Right renal cortex interstitium (tissue), 3 donors: ENCODE results near the gene FTO. TPM values are rescaled to one million over a fixed set of nuclear protein-coding genes. Genes with fewer than 3 reads are reported as not detected.
"Not testable (repeated sequence)": the region's sequence is repeated elsewhere in the genome, so short reads cannot be mapped to it uniquely, and the experiment has no call there.

Experiments used
- DNase-seq, 3 donors: peaks; one replicate each; pipeline ENCODE4 v3.0.0-alpha.2; 2013; ENCODE audit warnings: low read depth in 3 of 3, low spot score in 2 of 3
- polyA plus RNA-seq, 3 donors: library from polyadenylated mRNA; unstranded; fragments of 120-200 nt; gene quantifications; one replicate each; pipeline ENCODE4 v1.2.1, GENCODE V29; 2013; ENCODE audit not compliant: insufficient read length in 3 of 3

Gene FTO
- polyA plus RNA-seq, 3 donors, result 91.4 to 104 (median 92.7) TPM

DNA sequence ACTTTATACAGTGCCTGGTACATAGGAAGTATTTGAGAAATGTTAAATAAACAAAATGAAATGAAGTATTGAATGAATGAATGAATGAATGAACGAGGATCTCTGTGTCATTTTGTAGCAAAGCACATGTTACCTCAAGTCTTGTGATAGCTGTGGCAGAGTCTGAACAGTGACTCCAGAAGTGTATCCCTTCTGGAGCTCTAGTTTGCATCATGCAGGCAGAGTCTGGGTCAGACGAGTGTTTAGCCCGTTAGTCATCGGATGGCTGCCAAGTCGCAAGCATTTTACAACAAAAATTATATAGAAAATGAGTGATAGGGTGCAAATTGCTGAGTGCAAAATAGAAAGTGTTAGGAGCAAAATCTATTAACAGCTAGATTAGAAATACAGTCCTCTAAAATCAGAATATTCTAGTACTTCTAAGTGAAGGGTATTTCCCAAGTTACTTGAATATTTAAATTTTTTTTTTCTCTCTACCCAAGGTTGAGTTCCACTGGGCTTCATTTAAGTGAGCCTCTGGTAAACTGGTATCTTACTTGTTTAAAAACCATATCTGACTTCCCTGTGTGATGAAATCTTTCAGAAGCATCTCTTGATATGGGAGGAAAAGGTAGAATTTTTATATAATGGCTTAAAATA, 113.3 kb downstream of the FTO start:
- DNase-seq, result no peak

DNA sequence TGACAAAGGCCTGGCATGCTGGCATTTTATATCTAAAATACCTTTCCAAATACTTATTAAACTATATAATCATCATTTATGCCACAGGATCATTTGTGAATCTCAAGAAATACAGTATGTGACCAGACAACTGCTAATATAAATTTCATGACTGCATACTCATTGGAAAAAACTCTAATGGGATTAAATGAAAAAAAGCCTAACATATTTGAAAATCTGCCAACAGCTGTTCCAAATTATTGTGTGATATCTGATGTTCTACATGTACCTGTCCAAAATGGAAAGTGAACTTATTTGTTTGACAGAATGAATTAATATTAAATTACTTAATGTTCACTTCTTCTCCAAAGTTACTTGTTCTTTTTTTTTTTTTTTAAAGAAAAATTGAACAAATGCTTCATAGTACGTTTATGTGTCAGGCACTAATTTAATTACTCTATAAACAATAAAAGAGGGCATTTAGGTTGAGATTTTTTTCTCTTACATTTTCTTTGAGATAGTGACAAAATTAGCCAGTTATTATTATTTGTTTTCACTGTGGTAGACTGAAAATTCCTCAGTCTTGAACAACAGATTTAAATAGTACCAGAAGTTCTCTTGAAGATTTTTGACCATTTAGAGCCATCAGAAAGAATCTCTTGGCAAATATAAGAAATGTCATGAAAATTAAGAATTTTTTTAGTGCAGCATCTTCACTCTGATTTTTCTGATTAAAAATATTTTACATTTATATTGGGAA, 114.0 kb downstream of the FTO start:
- DNase-seq, result no peak

GRCh38 chr16:53821487-53821886, 117.5 kb downstream of the FTO start:
- no peak for DNase-seq

DNA sequence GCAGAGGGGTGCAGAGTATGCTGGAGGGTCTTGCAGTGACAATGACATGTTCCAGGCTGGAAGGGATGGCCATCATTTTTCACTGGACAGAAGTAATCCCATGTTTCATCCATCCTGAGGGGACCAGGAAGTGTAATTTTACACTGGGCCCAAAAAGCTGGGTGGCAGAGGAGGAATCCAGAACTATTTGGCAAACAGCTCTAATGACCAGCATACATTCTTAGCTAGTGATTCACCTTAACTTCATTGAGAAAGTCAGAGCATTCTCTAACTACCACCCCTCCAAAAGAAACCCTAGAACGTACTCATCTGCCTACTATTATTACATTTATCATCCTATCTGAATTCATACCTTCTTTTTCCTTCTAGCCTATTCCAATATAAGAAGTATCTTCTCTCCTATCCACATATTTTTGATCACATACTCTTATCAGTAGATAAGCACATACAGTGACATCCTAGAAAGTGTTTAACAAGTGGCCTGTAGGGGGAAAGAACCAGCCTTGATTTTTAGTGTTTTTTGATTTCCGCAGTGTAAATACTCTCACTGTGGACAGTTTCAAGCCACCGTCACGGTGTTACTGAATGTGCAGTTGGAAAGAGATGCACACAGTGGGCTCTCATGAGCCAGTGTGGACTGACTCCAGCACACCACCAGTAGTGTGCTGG, 118.1 kb downstream of the FTO start:
- DNase-seq, result no peak

DNA sequence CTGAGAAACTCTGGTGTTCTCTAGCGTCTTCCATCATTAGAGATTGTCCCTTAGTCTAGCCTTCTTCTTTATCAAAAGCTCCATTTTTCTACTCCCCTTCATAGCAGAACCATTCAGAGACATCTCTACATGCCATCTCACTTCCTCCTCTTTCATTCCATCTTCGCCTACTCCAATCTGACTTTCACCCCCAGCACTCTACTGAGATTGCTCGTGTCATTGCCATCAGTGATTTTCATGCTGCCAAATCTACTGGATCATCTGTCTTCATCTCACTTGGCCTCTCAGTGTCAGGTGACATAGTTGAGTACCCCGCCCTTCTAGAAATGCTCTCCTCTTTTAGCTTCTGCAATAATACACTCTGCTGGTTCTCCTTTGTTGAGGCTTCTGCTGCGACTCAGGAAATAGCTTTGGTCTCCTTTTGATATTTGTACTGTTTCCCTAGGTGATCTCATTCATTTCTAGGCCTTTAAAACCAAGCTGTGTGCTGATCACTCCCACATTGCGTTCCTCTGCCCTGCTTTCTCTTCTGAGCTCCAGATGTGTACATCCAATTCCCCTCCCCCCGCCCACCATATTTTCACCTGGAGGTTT, 119.1 kb downstream of the FTO start:
- no peak for DNase-seq

- DNase-seq, result no peak
Measured at GRCh38 chr16:53826658-53827057, 122.7 kb downstream of the FTO start.

- DNase-seq, result no peak
Measured at GRCh38 chr16:53827741-53828140, 123.8 kb downstream of the FTO start.

- no peak for DNase-seq
Measured at GRCh38 chr16:53829186-53829747, 125.3 kb downstream of the FTO start.

GRCh38 chr16:53832896-53833544, 129.1 kb downstream of the FTO start:
- no peak for DNase-seq

GRCh38 chr16:53836142-53836541, 132.2 kb downstream of the FTO start:
- DNase-seq, result no peak

DNA sequence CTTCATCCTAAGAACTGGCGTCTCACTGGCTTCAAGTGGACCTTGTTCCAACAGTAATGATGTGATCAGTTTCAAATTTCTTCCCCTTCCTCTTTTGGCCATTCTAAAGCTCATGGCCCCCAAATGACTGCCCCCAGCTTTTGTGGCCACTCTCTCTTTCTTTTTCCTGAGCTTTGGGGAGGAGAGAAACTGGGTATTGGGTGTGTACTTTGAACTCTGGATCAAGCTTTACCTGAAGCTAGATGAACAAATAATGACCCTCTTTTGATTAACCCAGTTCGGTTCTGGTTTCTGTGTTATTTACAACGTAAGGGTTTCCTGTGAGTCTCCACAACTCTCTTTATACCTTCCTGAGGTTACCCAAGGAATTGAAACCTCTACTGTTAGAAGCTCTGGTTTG, 132.7 kb downstream of the FTO start:
- DNase-seq, result no peak

GRCh38 chr16:53837426-53837825, 133.5 kb downstream of the FTO start:
- no peak for DNase-seq

- DNase-seq, result no peak
Measured at GRCh38 chr16:53839150-53839549, 135.2 kb downstream of the FTO start.

DNA sequence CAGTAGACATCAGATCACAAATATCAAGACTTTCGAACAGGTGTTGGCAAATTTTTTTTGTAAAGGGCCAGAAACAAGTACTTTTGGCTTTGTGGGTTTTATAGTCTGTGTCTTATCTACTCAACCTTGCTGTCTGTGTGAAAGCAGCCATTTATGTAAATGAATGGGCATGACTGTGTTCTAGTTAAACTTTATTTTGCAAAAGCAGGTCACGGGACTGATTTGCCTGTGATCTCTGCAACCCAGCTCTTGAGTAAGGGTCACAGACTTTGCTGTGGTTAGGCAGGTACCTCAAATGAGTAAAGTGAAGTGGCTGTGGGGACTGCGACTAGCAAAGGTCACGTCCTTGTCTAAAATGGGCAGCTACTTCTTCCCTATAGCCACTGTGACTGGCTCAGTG, 136.5 kb downstream of the FTO start:
- no peak for DNase-seq

GRCh38 chr16:53841884-53842283, 137.9 kb downstream of the FTO start:
- DNase-seq, result no peak

DNA sequence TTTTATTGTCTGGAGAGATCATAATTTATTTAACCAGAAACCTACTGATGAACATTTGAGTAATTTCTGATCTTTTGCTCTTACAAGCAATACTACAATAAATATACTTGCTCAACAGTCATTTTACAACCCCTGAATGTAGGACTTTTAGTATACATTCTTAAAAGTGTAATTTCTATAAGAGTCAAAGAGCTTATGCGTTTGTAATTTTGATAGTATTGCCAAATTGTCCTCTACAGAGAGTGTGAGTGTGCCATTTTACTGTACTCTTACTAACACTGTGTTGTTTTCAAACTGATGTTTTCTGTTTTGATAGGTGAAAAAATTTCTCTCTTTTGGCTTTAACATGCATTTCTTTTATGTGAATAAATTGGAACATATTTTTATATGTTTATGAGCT, 139.1 kb downstream of the FTO start:
- DNase-seq, result no peak

DNA sequence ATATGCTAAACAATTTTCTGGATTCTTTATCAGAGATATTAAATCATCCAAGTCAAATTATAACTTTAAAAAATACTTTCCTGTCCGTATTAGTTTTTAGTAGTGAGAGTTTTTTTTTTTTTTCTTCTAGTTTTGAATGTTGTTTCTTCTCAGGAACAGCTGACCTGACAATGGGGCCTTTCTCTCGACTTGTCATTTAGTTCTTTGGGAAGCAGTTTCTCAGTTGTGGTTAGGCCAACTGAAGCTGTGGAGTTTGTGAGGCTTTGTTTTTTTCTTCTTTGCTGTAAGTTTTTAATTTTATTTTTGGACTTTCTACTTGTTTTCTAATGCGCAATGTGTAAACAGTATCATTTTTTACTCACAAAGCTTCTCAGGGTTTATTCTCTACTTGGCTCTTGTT, 140.8 kb downstream of the FTO start:
- DNase-seq, result no peak

DNA sequence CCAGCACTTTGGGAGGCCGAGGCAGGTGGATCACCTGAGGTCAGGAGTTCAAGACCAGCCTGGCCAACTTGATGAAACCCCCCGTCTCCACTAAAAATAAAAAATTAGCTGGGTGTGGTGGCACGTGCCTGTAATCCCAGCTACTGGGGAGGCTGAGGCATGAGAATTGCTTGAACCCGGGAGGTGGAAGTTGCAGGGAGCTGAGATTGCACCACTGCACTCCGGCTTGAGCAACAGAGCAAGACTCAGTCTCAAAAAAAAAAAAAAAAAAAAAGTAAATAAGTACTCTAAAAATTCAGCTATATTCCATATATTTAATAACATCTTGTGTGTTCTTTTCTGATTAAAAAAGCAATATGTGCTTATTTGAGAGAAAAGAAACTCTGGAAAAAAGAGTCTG, 142.6 kb downstream of the FTO start:
- DNase-seq, result not testable (repeated sequence)

DNA sequence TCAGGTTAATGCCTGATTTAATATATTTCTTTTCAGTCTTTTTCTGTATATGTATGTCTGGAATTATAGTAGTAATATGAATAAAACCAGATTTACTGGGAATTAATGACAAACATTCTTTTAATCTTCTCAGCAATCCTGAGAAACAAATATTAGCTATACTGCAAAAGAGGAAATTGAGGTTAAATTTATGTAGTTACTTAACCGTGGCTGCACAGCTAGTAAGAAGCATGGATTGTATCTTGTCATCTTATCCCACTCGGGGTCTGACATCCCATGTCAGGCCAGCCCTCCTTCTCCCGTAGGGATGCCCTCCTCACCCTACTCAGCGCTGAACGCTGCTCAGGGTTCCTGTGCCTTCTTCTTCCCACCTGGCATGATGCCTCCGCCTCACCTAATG, 143.0 kb downstream of the FTO start:
- DNase-seq, result no peak

GRCh38 chr16:53848277-53848942, 144.5 kb downstream of the FTO start:
- peak; percentile 23 to 38 (median 26) for DNase-seq
